ENCODE measurements around the gene WDR36. TPM values are rescaled to one million over a fixed set of nuclear protein-coding genes. Genes with fewer than 3 reads are reported as not detected.

WDR36 gene
- total RNA-seq, 2 donors from 2014 or later: 28.5 to 32.0 TPM

GRCh38 chr5:111083323-111083722 lies 8.8 kb upstream of the WDR36 start:
- no peak for TF ChIP-seq CTCF (conservative IDR thresholded peaks at IDR 0.05)
- Histone ChIP-seq H3K9me3 (ENCODE audit: control insufficient read depth, low read length) (no peaks in the 10 kb centered on the region), H3K4me3 (ENCODE audit: low read length) (no peak overlapping the region), H3K9ac (ENCODE audit: extremely low read depth, low read length, poor library complexity, severe bottlenecking) (no peak overlapping the region), H3K27me3 (ENCODE audit: control insufficient read depth, insufficient read depth, low read length, poor library complexity, severe bottlenecking) (peaks cover 30% of the 10 kb centered on the region), H3K27ac (ENCODE audit: low read depth, low read length) (no peak overlapping the region), H3K36me3 (ENCODE audit: control insufficient read depth, insufficient read depth, low read length) (no peaks in the 10 kb centered on the region), H3K4me1 (ENCODE audit: control insufficient read depth, insufficient read depth, low read length) (no peaks in the 10 kb centered on the region)
- H3K4me3 Mint-ChIP-seq: no peak overlapping the region
- WGBS, 2 experiments (ENCODE audit: insufficient coverage in 1 of 2, insufficient read length in 1 of 2): 95% methylated on average over 7 of the region's 7 CpGs
- no peaks in the 10 kb centered on the region for H3K4me1 Mint-ChIP-seq
- H3K27ac Mint-ChIP-seq: no peak overlapping the region
- no peaks in the 10 kb centered on the region for H3K36me3 Mint-ChIP-seq (ENCODE audit: low read depth)
- DNase-seq: no peak
- peaks cover 22% of the 10 kb centered on the region for H3K27me3 Mint-ChIP-seq (ENCODE audit: insufficient read depth)
- no peaks in the 10 kb centered on the region for H3K9me3 Mint-ChIP-seq

GRCh38 chr5:111095982-111096381 lies 3.8 kb downstream of the WDR36 start:
- no peaks in the 10 kb centered on the region for H3K27me3 ChIP-seq (ENCODE audit: control insufficient read depth, insufficient read depth, low read length, poor library complexity, severe bottlenecking)
- H3K36me3 Mint-ChIP-seq (ENCODE audit: low read depth): peaks cover 23% of the 10 kb centered on the region
- WGBS, 2 experiments (ENCODE audit: insufficient coverage in 1 of 2, insufficient read length in 1 of 2): 92 to 96% methylated on average over 1 of the region's 1 CpG
- no peak overlapping the region for H3K9ac ChIP-seq (ENCODE audit: extremely low read depth, low read length, poor library complexity, severe bottlenecking)
- peaks cover 41% of the 10 kb centered on the region for H3K36me3 ChIP-seq (ENCODE audit: control insufficient read depth, insufficient read depth, low read length)
- peaks cover 9% of the 10 kb centered on the region for H3K9me3 ChIP-seq (ENCODE audit: control insufficient read depth, low read length)
- H3K27ac ChIP-seq (ENCODE audit: low read depth, low read length): no peak overlapping the region
- H3K4me1 ChIP-seq (ENCODE audit: control insufficient read depth, insufficient read depth, low read length): no peaks in the 10 kb centered on the region
- peaks cover 11% of the 10 kb centered on the region for H3K27me3 Mint-ChIP-seq (ENCODE audit: insufficient read depth)
- no peak overlapping the region for H3K27ac Mint-ChIP-seq
- H3K4me3 ChIP-seq (ENCODE audit: low read length): no peak overlapping the region
- H3K9me3 Mint-ChIP-seq: peaks cover 11% of the 10 kb centered on the region
- DNase-seq: no peak
- H3K4me1 Mint-ChIP-seq: peaks cover 11% of the 10 kb centered on the region
- H3K4me3 Mint-ChIP-seq: no peak overlapping the region
- no peak for TF ChIP-seq CTCF (conservative IDR thresholded peaks at IDR 0.05)

- no peak for TF ChIP-seq CTCF (conservative IDR thresholded peaks at IDR 0.05)
- H3K27me3 Mint-ChIP-seq (ENCODE audit: insufficient read depth): no peaks in the 10 kb centered on the region
- Histone ChIP-seq H3K27ac (ENCODE audit: low read depth, low read length) (no peak overlapping the region), H3K9ac (ENCODE audit: extremely low read depth, low read length, poor library complexity, severe bottlenecking) (no peak overlapping the region), H3K36me3 (ENCODE audit: control insufficient read depth, insufficient read depth, low read length) (peaks cover 71% of the 10 kb centered on the region), H3K4me1 (ENCODE audit: control insufficient read depth, insufficient read depth, low read length) (no peaks in the 10 kb centered on the region), H3K4me3 (ENCODE audit: low read length) (no peak overlapping the region), H3K9me3 (ENCODE audit: control insufficient read depth, low read length) (no peaks in the 10 kb centered on the region), H3K27me3 (ENCODE audit: control insufficient read depth, insufficient read depth, low read length, poor library complexity, severe bottlenecking) (no peaks in the 10 kb centered on the region)
- H3K9me3 Mint-ChIP-seq: no peaks in the 10 kb centered on the region
- no peak for DNase-seq
- 100% methylated on average over 1 of the region's 1 CpG; no CpG with 5 or more reads in 1 of the 2 experiments for WGBS, 2 experiments (ENCODE audit: insufficient coverage in 1 of 2, insufficient read length in 1 of 2)
- H3K36me3 Mint-ChIP-seq (ENCODE audit: low read depth): peaks cover 38% of the 10 kb centered on the region
- H3K27ac Mint-ChIP-seq: no peak overlapping the region
- H3K4me3 Mint-ChIP-seq: no peak overlapping the region
- H3K4me1 Mint-ChIP-seq: no peaks in the 10 kb centered on the region
These were observed 7.1 kb downstream of the WDR36 start for GRCh38 chr5:111099058-111099778.

All from endodermal cell (in vitro differentiated cells).